CD14-positive monocyte (primary cell): ENCODE data around the gene SPINT1. TPM values are rescaled to one million over a fixed set of nuclear protein-coding genes. Genes with fewer than 3 reads are reported as not detected.

Source experiments
- DNase-seq, 3 donors: peaks; one replicate each; pipeline ENCODE4 v3.0.0-alpha.2; 2011 to 2022
- H2AFZ ChIP-seq: 2 replicates; pipeline ENCODE4 v1.6.0; 2012; ENCODE audit warnings: mild to moderate bottlenecking, low read depth, low read length, inconsistent platforms; ENCODE audit not compliant: insufficient read depth, poor library complexity, severe bottlenecking
- H3K27ac ChIP-seq, 2 donors: 1 replicate in 1 of 2; 2 replicates in 1 of 2; pipeline ENCODE4 v1.5.1; 2012 to 2013; ENCODE audit warnings: low read length in 2 of 2, control low read depth in 1 of 2, inconsistent platforms in 1 of 2, low read depth in 1 of 2, mild to moderate bottlenecking in 1 of 2
- H3K27me3 ChIP-seq, 2 donors: one replicate each; pipeline versions ENCODE4 v1.6.0 to v1.6.1; 2011 to 2013; ENCODE audit warnings: low read length in 2 of 2; ENCODE audit not compliant: control insufficient read depth in 2 of 2, insufficient read depth in 2 of 2
- H3K36me3 ChIP-seq, 2 donors: replicated peaks in 1 of 2; 1 replicate in 1 of 2; 2 replicates in 1 of 2; pipeline versions ENCODE4 v1.5.1 to v1.6.1; 2012 to 2013; ENCODE audit warnings: low read length in 2 of 2, control low read depth in 1 of 2, inconsistent platforms in 1 of 2, mild to moderate bottlenecking in 1 of 2; ENCODE audit not compliant: insufficient read depth in 2 of 2, control insufficient read depth in 1 of 2
- H3K4me1 ChIP-seq, 2 donors: 1 replicate in 1 of 2; 2 replicates in 1 of 2; pipeline versions ENCODE4 v1.5.1 to v1.6.1; 2012 to 2013; ENCODE audit warnings: low read length in 2 of 2, control low read depth in 1 of 2, inconsistent platforms in 1 of 2, mild to moderate bottlenecking in 1 of 2, moderate library complexity in 1 of 2; ENCODE audit not compliant: insufficient read depth in 2 of 2, control insufficient read depth in 1 of 2
- H3K4me2 ChIP-seq: replicated peaks from 2 replicates; pipeline ENCODE3; 2012; ENCODE audit warnings: low read length, moderate library complexity, mild to moderate bottlenecking; ENCODE audit not compliant: poor library complexity, severe bottlenecking; ENCODE audit errors: extremely low read depth
- H3K4me3 ChIP-seq, 3 experiments: fragments of 200-600 bp in 1 of 3; sonication (generic) in 1 of 3; replicated peaks in 1 of 3; 1 replicate in 2 of 3; 2 replicates in 1 of 3; pipeline ENCODE4 v1.5.1; 2011 to 2013; ENCODE audit warnings: low read length in 3 of 3, mild to moderate bottlenecking in 3 of 3, control low read depth in 2 of 3, low read depth in 2 of 3, inconsistent platforms in 1 of 3, moderate library complexity in 1 of 3
- H3K79me2 ChIP-seq: 2 replicates; pipeline ENCODE4 v1.6.0; 2012; ENCODE audit warnings: mild to moderate bottlenecking, control low read depth, inconsistent platforms, low read length, moderate library complexity; ENCODE audit not compliant: insufficient read depth
- H3K9ac ChIP-seq: 2 replicates; pipeline ENCODE4 v1.6.0; 2017; ENCODE audit warnings: low read length, mild to moderate bottlenecking; ENCODE audit not compliant: insufficient read depth, poor library complexity, severe bottlenecking
- H3K9me3 ChIP-seq, 2 donors: replicated peaks in 1 of 2; 1 replicate in 1 of 2; 2 replicates in 1 of 2; pipeline versions ENCODE4 v1.5.1 to v1.6.1; 2012 to 2013; ENCODE audit warnings: low read length in 2 of 2, control low read depth in 1 of 2; ENCODE audit not compliant: control insufficient read depth in 1 of 2, insufficient read depth in 1 of 2
- H4K20me1 ChIP-seq: 2 replicates; pipeline ENCODE4 v1.6.0; 2012; ENCODE audit warnings: mild to moderate bottlenecking, low read length, control low read depth, moderate library complexity; ENCODE audit not compliant: insufficient read depth
- H3K27ac Mint-ChIP-seq, 7 donors: one replicate each; pipeline ENCODE4 v1.8.0; 2020; ENCODE audit warnings: mild to moderate bottlenecking in 7 of 7, mixed read lengths in 7 of 7, moderate library complexity in 6 of 7, inconsistent platforms in 2 of 7
- H3K27me3 Mint-ChIP-seq, 3 donors: one replicate each; pipeline ENCODE4 v1.8.0; 2021 to 2022; ENCODE audit warnings: low read depth in 3 of 3, mild to moderate bottlenecking in 3 of 3, mixed read lengths in 3 of 3, moderate library complexity in 3 of 3, inconsistent platforms in 1 of 3
- H3K36me3 Mint-ChIP-seq, 2 donors: one replicate each; pipeline ENCODE4 v1.8.0; 2020; ENCODE audit warnings: mixed read lengths in 2 of 2, inconsistent platforms in 1 of 2, mild to moderate bottlenecking in 1 of 2
- H3K4me1 Mint-ChIP-seq: one replicate; pipeline ENCODE4 v1.8.0; 2020; ENCODE audit warnings: mild to moderate bottlenecking, mixed read lengths
- H3K4me3 Mint-ChIP-seq, 2 donors: one replicate each; pipeline ENCODE4 v1.8.0; 2020; ENCODE audit warnings: mild to moderate bottlenecking in 2 of 2, mixed read lengths in 2 of 2, moderate library complexity in 1 of 2
- H3K9me3 Mint-ChIP-seq, 7 donors: one replicate each; pipeline ENCODE4 v1.8.0; 2020 to 2022; ENCODE audit warnings: mixed read lengths in 7 of 7, mild to moderate bottlenecking in 6 of 7, moderate library complexity in 6 of 7, inconsistent platforms in 2 of 7
- CTCF ChIP-seq: fragments of 200-600 bp; IDR thresholded peaks from one replicate; pipeline ENCODE4 v1.8.0; 2022; ENCODE audit warnings: antibody characterized with exemption, mild to moderate bottlenecking
- WGBS: methylation state at CpG from one replicate; pipeline ENCODE4 v1.1.5; 2013; ENCODE audit warnings: missing lambda C conversion rate; ENCODE audit not compliant: insufficient coverage; 5-methylcytosine and 5-hydroxymethylcytosine counted together
- intact Hi-C, 2 donors: fragments of 100-400 bp; cut with micrococcal nuclease; formaldehyde crosslinking; loops; one replicate each; pipeline versions ENCODE4 v1.15.0 to v1.15.1; 2023
- polyA plus RNA-seq, 3 donors: library from polyadenylated mRNA; depleted of rRNA in 1 of 3; unstranded in 2 of 3; stranded (reverse) in 1 of 3; fragments of 300-500 nt in 2 of 3; fragments of >200 nt in 1 of 3; fragmentation: Illumina TruSeq in 2 of 3; gene quantifications; 1 replicate in 2 of 3; 2 replicates in 1 of 3; pipeline ENCODE4 v1.2.3, GENCODE V29; 2012 to 2021

Gene SPINT1
- polyA plus RNA-seq, 3 donors = 17.1 to 46.5 (median 21.5) TPM

GRCh38 chr15:40894681-40895448, 51.0 kb downstream of the SPINT1 start:
- 3% methylated on average over 27 of the region's 33 CpGs for WGBS
- Histone ChIP-seq H2AFZ (peak overlapping the region; percentile 95), H3K4me3 (peak overlapping the region; percentile 87 to 98 (median 89)), H3K9me3 (no peaks in the 10 kb centered on the region), H3K79me2 (peaks cover 54% of the 10 kb centered on the region), H3K4me2 (peak overlapping the region; percentile 93), H3K4me1 (peaks cover 24 to 35% of the 10 kb centered on the region in 2 donors), H3K9ac (peak overlapping the region; percentile 98), H3K36me3 (peaks cover 31 to 45% of the 10 kb centered on the region in 2 donors), H3K27ac (peak overlapping the region; percentile 91 to 97), H4K20me1 (peaks cover 22% of the 10 kb centered on the region), H3K27me3 (no peaks in the 10 kb centered on the region)
- Mint-ChIP-seq H3K27ac (peak overlapping the region; percentile 98 to 100 (median 99)), H3K36me3 (peaks cover 35 to 41% of the 10 kb centered on the region in 2 donors), H3K4me3 (peak overlapping the region; percentile 97 to 98), H3K9me3 (peaks cover 0 to 2% (median 0%) of the 10 kb centered on the region in 7 donors), H3K27me3 (peaks cover 1 to 14% (median 7%) of the 10 kb centered on the region in 3 donors), H3K4me1 (peaks cover 31% of the 10 kb centered on the region)
- peak; percentile 62 to 77 (median 74) for DNase-seq
- intact Hi-C loops = loop anchor here (2.0 to 10.0 kb wide), 3 partner anchors 36 to 200 kb away; partner anchors contain the start of genes DNAJC17 (in 1 of the 2), RAD51 (in 1 of the 2) and ZFYVE19 (in 1 of the 2)
- no peak for TF ChIP-seq CTCF

- H3K4me1 ChIP-seq = peaks cover 48 to 60% of the 10 kb centered on the region in 2 donors
- 91% methylated on average over 26 of the region's 33 CpGs for WGBS
- H2AFZ ChIP-seq = no peak overlapping the region
- H4K20me1 ChIP-seq = peaks cover 53% of the 10 kb centered on the region
- intact Hi-C loops = loop anchor here (5.0 to 10.0 kb wide), 6 partner anchors 95 to 433 kb away; partner anchors contain the start of genes DNAJC17 (in 1 of the 2), INO80 (in 1 of the 2), NUSAP1 (in 1 of the 2) and OIP5 (in 1 of the 2)
- Mint-ChIP-seq H3K9me3 (no peaks in the 10 kb centered on the region), H3K36me3 (peaks cover 56 to 73% of the 10 kb centered on the region in 2 donors), H3K4me1 (peaks cover 55% of the 10 kb centered on the region), H3K4me3 (no peak overlapping the region), H3K27me3 (peaks cover 0 to 4% (median 0%) of the 10 kb centered on the region in 3 donors), H3K27ac (peak overlapping the region in 3 of 7 donors; percentile 25 to 32 (median 25))
- no peak overlapping the region for H3K4me2 ChIP-seq
- no peaks in the 10 kb centered on the region for H3K27me3 ChIP-seq
- peak in 1 of 3 donors; percentile 2 for DNase-seq
- H3K9me3 ChIP-seq = no peaks in the 10 kb centered on the region
- no peak overlapping the region for H3K4me3 ChIP-seq
- H3K27ac ChIP-seq = no peak overlapping the region
- H3K9ac ChIP-seq = no peak overlapping the region
- H3K36me3 ChIP-seq = peaks cover 45 to 59% of the 10 kb centered on the region in 2 donors
- peaks cover 80% of the 10 kb centered on the region for H3K79me2 ChIP-seq
- no peak for TF ChIP-seq CTCF
These were observed 55.8 kb downstream of the SPINT1 start for GRCh38 chr15:40899536-40900207.
